ENCODE data around the gene EID1. TPM values are rescaled to one million over a fixed set of nuclear protein-coding genes. Genes with fewer than 3 reads are reported as not detected.

EID1 gene
- total RNA-seq, 4 donors from 2014 or later: 196 to 427 (median 285) TPM

DNA sequence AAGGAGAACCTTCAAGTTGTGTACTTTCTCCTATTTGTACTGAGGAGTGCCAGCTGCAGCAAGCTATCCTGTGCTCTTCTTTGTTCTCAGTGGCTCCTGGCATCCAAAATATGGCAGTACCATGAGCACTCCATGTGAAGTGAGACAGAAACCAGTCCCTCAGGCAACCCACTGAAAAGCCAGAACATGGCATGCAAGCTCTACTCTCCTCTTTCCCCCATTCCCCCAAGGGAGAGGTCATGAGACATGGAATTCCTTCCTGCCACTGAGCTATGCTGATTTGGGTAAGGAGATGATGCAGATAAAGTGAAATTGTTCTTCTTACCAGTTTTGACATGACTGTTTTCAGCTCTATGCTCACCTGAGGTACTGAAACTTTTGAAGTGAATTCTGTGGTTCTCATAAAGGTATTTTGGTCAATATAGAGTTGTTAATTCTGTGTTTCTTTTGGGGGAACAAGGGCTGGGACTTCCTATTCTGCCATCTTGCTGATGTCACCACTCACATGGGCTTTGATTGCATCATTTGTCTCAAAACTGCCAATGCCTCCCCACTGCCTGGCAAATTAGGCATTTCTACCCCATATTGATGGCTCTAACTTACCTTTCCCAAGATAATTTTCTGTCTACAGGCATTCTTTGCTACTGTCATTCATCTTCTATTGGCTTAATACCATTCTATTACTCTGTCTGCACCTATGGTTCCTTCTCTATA is 44.3 kb upstream of the EID1 start:
- intact Hi-C loops (cut with DNase I; ENCODE audit: low total_unique reads): no loop called here
- Histone ChIP-seq H3K4me1 (no peaks in the 10 kb centered on the region), H3K27me3 (no peaks in the 10 kb centered on the region), H3K9me3 (no peaks in the 10 kb centered on the region), H3K36me3 (no peaks in the 10 kb centered on the region), H3K27ac (no peak overlapping the region), H3K4me3 (no peak overlapping the region)
- no peak for DNase-seq
- no peak for TF ChIP-seq POLR2A (IDR thresholded peaks at IDR 0.05)
- TF ChIP-seq, protein P1, sequence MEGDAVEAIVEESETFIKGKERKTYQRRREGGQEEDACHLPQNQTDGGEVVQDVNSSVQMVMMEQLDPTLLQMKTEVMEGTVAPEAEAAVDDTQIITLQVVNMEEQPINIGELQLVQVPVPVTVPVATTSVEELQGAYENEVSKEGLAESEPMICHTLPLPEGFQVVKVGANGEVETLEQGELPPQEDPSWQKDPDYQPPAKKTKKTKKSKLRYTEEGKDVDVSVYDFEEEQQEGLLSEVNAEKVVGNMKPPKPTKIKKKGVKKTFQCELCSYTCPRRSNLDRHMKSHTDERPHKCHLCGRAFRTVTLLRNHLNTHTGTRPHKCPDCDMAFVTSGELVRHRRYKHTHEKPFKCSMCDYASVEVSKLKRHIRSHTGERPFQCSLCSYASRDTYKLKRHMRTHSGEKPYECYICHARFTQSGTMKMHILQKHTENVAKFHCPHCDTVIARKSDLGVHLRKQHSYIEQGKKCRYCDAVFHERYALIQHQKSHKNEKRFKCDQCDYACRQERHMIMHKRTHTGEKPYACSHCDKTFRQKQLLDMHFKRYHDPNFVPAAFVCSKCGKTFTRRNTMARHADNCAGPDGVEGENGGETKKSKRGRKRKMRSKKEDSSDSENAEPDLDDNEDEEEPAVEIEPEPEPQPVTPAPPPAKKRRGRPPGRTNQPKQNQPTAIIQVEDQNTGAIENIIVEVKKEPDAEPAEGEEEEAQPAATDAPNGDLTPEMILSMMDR (IDR thresholded peaks at IDR 0.05): no peak

DNA sequence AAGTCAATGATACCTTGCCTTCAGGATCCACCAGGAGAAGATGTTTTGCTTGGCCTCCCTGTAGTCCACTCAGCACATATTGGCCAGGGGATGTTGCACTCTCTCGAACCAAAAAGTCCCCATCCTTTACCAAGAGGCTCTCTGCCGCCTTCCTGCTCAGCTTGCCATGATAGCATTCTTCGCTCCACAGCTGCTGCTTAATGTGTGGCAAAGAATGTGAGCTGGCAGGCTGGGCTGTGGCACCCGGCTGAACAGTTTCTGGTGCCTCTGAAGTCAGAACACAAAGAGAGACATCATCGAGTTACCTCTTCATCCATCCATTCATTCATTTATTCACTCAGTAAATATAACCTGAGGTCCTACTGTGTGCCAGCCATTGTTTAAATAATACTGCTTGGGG is 43.2 kb upstream of the EID1 start:
- TF ChIP-seq, protein P1 (IDR thresholded peaks at IDR 0.05): no peak
- TF ChIP-seq POLR2A (IDR thresholded peaks at IDR 0.05): no peak
- intact Hi-C loops (cut with DNase I; ENCODE audit: low total_unique reads): no loop called here
- DNase-seq: no peak

DNA sequence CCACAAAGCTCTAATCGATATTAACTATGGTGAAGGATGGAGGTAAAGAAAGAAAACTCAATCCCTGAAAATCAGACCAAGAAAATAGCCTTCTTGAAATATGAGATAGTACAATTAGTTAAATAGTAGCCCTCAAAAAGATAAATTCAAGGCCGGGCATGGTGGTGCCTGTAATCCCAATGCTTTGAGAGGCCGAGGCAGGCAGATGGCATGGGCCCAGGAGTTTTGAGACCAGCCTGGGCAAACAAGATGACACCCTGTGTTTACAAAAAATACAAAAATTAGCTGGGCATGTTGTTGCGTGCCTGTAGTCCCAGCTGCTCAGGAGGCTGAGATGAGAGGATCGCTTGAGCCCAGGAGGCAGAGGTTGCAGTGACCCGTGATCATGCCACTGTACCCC is 35.4 kb upstream of the EID1 start:
- Histone ChIP-seq H3K4me1 (no peaks in the 10 kb centered on the region), H3K9me3 (no peaks in the 10 kb centered on the region), H3K4me3 (no peak overlapping the region), H3K27me3 (no peaks in the 10 kb centered on the region), H3K27ac (no peak overlapping the region), H3K36me3 (no peaks in the 10 kb centered on the region)
- no peak for DNase-seq
- TF ChIP-seq POLR2A (IDR thresholded peaks at IDR 0.05): no peak
- TF ChIP-seq, protein P1 (IDR thresholded peaks at IDR 0.05): no peak
- intact Hi-C loops (cut with DNase I; ENCODE audit: low total_unique reads): no loop called here

More for the DNA sequence above, 43.2 kb upstream of the EID1 start:
- Histone ChIP-seq H3K36me3 (no peaks in the 10 kb centered on the region), H3K27me3 (no peaks in the 10 kb centered on the region), H3K9me3 (no peaks in the 10 kb centered on the region), H3K4me1 (no peaks in the 10 kb centered on the region), H3K4me3 (no peak overlapping the region), H3K27ac (no peak overlapping the region)

DNA sequence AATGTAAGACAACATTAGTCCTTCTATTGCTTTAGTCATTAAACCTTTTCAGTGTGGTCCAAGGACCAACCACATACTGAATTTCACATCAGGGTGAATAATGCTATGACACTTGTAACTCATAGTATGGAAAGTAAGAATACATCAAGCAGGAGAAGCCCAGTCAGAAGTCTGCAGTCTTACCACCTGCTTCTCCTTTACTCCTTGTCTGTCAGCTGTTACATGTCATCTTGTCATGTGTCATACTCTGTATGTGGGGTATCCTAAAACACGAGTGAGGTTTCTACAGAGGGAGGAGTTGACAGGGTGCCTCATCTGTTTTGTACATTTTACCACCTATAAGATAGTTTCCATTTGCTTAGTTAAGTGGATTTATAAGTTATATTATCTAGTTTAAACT is 32.8 kb upstream of the EID1 start:
- H3K36me3 ChIP-seq: no peaks in the 10 kb centered on the region
- intact Hi-C loops (cut with DNase I; ENCODE audit: low total_unique reads): no loop called here
- no peaks in the 10 kb centered on the region for H3K9me3 ChIP-seq
- H3K4me3 ChIP-seq: no peak overlapping the region
- no peaks in the 10 kb centered on the region for H3K27me3 ChIP-seq
- no peak for DNase-seq
- H3K4me1 ChIP-seq: no peaks in the 10 kb centered on the region
- no peak for TF ChIP-seq POLR2A (IDR thresholded peaks at IDR 0.05)
- TF ChIP-seq, protein P1 (IDR thresholded peaks at IDR 0.05): no peak
- H3K27ac ChIP-seq: no peak overlapping the region

DNA sequence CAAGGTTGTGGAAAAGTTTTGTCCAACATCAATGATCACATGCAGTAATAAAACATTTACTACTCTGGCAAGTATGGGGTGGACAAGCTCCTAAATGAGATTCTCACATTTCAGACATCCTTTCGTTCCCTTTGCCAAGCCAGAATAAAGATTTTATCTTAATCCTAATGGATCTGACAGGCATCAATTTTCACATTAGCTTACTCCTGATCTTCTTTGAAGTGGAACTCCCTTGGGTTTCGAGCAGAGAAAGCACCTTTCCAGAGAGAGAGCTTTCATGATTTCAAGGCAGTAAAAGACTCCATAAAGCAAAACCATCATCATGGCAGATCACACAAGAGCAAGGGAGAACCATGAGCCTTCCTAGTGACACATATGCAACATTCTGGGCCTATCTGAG is 27.3 kb upstream of the EID1 start:
- no peaks in the 10 kb centered on the region for H3K9me3 ChIP-seq
- intact Hi-C loops (cut with DNase I; ENCODE audit: low total_unique reads): no loop called here
- TF ChIP-seq POLR2A (IDR thresholded peaks at IDR 0.05): no peak
- TF ChIP-seq, protein P1 (IDR thresholded peaks at IDR 0.05): no peak
- no peaks in the 10 kb centered on the region for H3K27me3 ChIP-seq
- H3K4me1 ChIP-seq: peaks cover 0 to 9% of the 10 kb centered on the region in 2 donors
- DNase-seq: no peak
- no peaks in the 10 kb centered on the region for H3K36me3 ChIP-seq
- H3K27ac ChIP-seq: no peak overlapping the region
- H3K4me3 ChIP-seq: no peak overlapping the region
